ENCODE data around the gene DDO.

The DDO gene

GRCh38 chr6:110421749-110422443 lies 6.5 kb upstream of the DDO start:
- no peak for TF ChIP-seq CTCF (conservative IDR thresholded peaks at IDR 0.05; ENCODE audit: low read depth, low read length)
- no peak overlapping the region for H3K4me2 ChIP-seq
- H3K4me1 ChIP-seq (ENCODE audit: low read depth, poor library complexity, severe bottlenecking) = no peaks in the 10 kb centered on the region

GRCh38 chr6:110419028-110419739 lies 3.8 kb upstream of the DDO start:
- Histone ChIP-seq H3K27me3 (ENCODE audit: insufficient read depth, low read depth) (no peaks in the 10 kb centered on the region), H3K36me3 (ENCODE audit: insufficient read depth) (no peaks in the 10 kb centered on the region), H3K27ac (no peak overlapping the region), H3K4me2 (no peak overlapping the region), H3K9ac (no peak overlapping the region), H3K79me2 (ENCODE audit: insufficient read depth, low read depth) (no peaks in the 10 kb centered on the region), H2AFZ (ENCODE audit: low read depth) (no peak overlapping the region), H3K4me3 (IDR thresholded peaks at IDR 0.05; ENCODE audit: insufficient read depth, low read depth, low read length) (no peak overlapping the region), H3K4me1 (ENCODE audit: low read depth, poor library complexity, severe bottlenecking) (no peaks in the 10 kb centered on the region), H4K20me1 (ENCODE audit: insufficient read depth) (no peaks in the 10 kb centered on the region)
- no peak for TF ChIP-seq CTCF (conservative IDR thresholded peaks at IDR 0.05; ENCODE audit: low read depth, low read length)

More at GRCh38 chr6:110421749-110422443, 6.5 kb upstream of the DDO start:
- no peak overlapping the region for H3K9ac ChIP-seq
- H3K79me2 ChIP-seq (ENCODE audit: insufficient read depth, low read depth) = no peaks in the 10 kb centered on the region
- H3K27ac ChIP-seq = no peak overlapping the region
- no peaks in the 10 kb centered on the region for H3K36me3 ChIP-seq (ENCODE audit: insufficient read depth)
- no peaks in the 10 kb centered on the region for H3K27me3 ChIP-seq (ENCODE audit: insufficient read depth, low read depth)
- no peak overlapping the region for H2AFZ ChIP-seq (ENCODE audit: low read depth)
- H3K4me3 ChIP-seq (IDR thresholded peaks at IDR 0.05; ENCODE audit: insufficient read depth, low read depth, low read length) = no peak overlapping the region
- no peaks in the 10 kb centered on the region for H4K20me1 ChIP-seq (ENCODE audit: insufficient read depth)

- no peak overlapping the region for H3K9ac ChIP-seq
- no peaks in the 10 kb centered on the region for H4K20me1 ChIP-seq (ENCODE audit: insufficient read depth)
- TF ChIP-seq CTCF (conservative IDR thresholded peaks at IDR 0.05; ENCODE audit: low read depth, low read length) = no peak
- no peaks in the 10 kb centered on the region for H3K4me1 ChIP-seq (ENCODE audit: low read depth, poor library complexity, severe bottlenecking)
- H3K4me3 ChIP-seq (IDR thresholded peaks at IDR 0.05; ENCODE audit: insufficient read depth, low read depth, low read length) = no peak overlapping the region
- H3K36me3 ChIP-seq (ENCODE audit: insufficient read depth) = no peaks in the 10 kb centered on the region
- H3K79me2 ChIP-seq (ENCODE audit: insufficient read depth, low read depth) = no peaks in the 10 kb centered on the region
- H3K4me2 ChIP-seq = no peak overlapping the region
- H2AFZ ChIP-seq (ENCODE audit: low read depth) = no peak overlapping the region
- H3K27me3 ChIP-seq (ENCODE audit: insufficient read depth, low read depth) = no peaks in the 10 kb centered on the region
- no peak overlapping the region for H3K27ac ChIP-seq
Observed at GRCh38 chr6:110418594-110418993, 3.2 kb upstream of the DDO start.

GRCh38 chr6:110414669-110415068 lies 706 bp downstream of the DDO start:
- no peak overlapping the region for H2AFZ ChIP-seq (ENCODE audit: low read depth)
- no peaks in the 10 kb centered on the region for H3K79me2 ChIP-seq (ENCODE audit: insufficient read depth, low read depth)
- no peaks in the 10 kb centered on the region for H3K4me1 ChIP-seq (ENCODE audit: low read depth, poor library complexity, severe bottlenecking)
- no peaks in the 10 kb centered on the region for H3K27me3 ChIP-seq (ENCODE audit: insufficient read depth, low read depth)
- no peak overlapping the region for H3K27ac ChIP-seq
- no peaks in the 10 kb centered on the region for H3K36me3 ChIP-seq (ENCODE audit: insufficient read depth)
- H3K4me3 ChIP-seq (IDR thresholded peaks at IDR 0.05; ENCODE audit: insufficient read depth, low read depth, low read length) = no peak overlapping the region
- H4K20me1 ChIP-seq (ENCODE audit: insufficient read depth) = no peaks in the 10 kb centered on the region
- no peak for TF ChIP-seq CTCF (conservative IDR thresholded peaks at IDR 0.05; ENCODE audit: low read depth, low read length)
- H3K4me2 ChIP-seq = no peak overlapping the region
- no peak overlapping the region for H3K9ac ChIP-seq

Data from KMS-11 (cell line).